ENCODE results near the gene KCNQ1.
A peak's percentile ranks its signal among the peaks of the same experiment; 100 is the strongest.

The KCNQ1 gene

GRCh38 chr11:2890466-2891294 lies 445.9 kb downstream of the KCNQ1 start:
- H3K4me3 ChIP-seq (ENCODE audit: low read depth, low read length), result no peak overlapping the region
- TF ChIP-seq CTCF (IDR thresholded peaks at IDR 0.05; ENCODE audit: borderline replicate concordance, insufficient read depth, low read depth, low read length), result no peak

- H3K4me3 ChIP-seq (ENCODE audit: low read depth, low read length), result no peak overlapping the region
- TF ChIP-seq CTCF (IDR thresholded peaks at IDR 0.05; ENCODE audit: borderline replicate concordance, insufficient read depth, low read depth, low read length), result no peak
Measured at GRCh38 chr11:2891326-2892214, 446.8 kb downstream of the KCNQ1 start.

- peak overlapping the region; percentile 35 for H3K4me3 ChIP-seq (ENCODE audit: low read depth, low read length)
- TF ChIP-seq CTCF (IDR thresholded peaks at IDR 0.05; ENCODE audit: borderline replicate concordance, insufficient read depth, low read depth, low read length), result peak; percentile 96
Measured at GRCh38 chr11:2892215-2892966, 447.6 kb downstream of the KCNQ1 start.

GRCh38 chr11:2892967-2893528 lies 448.2 kb downstream of the KCNQ1 start:
- H3K4me3 ChIP-seq (ENCODE audit: low read depth, low read length), result peak overlapping the region; percentile 35
- peak; percentile 42; the same call in 1 of the 2 replicates for TF ChIP-seq CTCF (IDR thresholded peaks at IDR 0.05; ENCODE audit: borderline replicate concordance, insufficient read depth, low read depth, low read length)

- no peak overlapping the region for H3K4me3 ChIP-seq (ENCODE audit: low read depth, low read length)
- TF ChIP-seq CTCF (IDR thresholded peaks at IDR 0.05; ENCODE audit: borderline replicate concordance, insufficient read depth, low read depth, low read length), result no peak
Measured at GRCh38 chr11:2893935-2894334, 449.1 kb downstream of the KCNQ1 start.

- H3K4me3 ChIP-seq (ENCODE audit: low read depth, low read length), result no peak overlapping the region
- TF ChIP-seq CTCF (IDR thresholded peaks at IDR 0.05; ENCODE audit: borderline replicate concordance, insufficient read depth, low read depth, low read length), result no peak
Measured at GRCh38 chr11:2896047-2896446, 451.2 kb downstream of the KCNQ1 start.

All from GM12875 (cell line).